Measurements from ENCODE around the gene DET1.
A peak's percentile ranks its signal among the peaks of the same experiment; 100 is the strongest.

DET1 gene

GRCh38 chr15:88579322-88579721 is 32.8 kb upstream of the DET1 start:
- Histone ChIP-seq H3K36me3 (ENCODE audit: control insufficient read depth in 2 of 2, insufficient read depth in 1 of 2, low read length in 2 of 2) (no peaks in the 10 kb centered on the region; a peak in 1 of 3 replicates), H3K27ac (ENCODE audit: extremely low read depth, low read depth, low read length) (no peak overlapping the region), H3K4me1 (ENCODE audit: control insufficient read depth, insufficient read depth, low read length) (peaks cover 3% of the 10 kb centered on the region; the same call in 1 of the 2 replicates), H3K4me3 (ENCODE audit: low read depth, low read length) (no peak overlapping the region), H3K9me3 (ENCODE audit: control insufficient read depth, insufficient read depth, low read depth, low read length) (no peaks in the 10 kb centered on the region)
- TF ChIP-seq ZNF629 (tag by site-specific recombination; IDR thresholded peaks at IDR 0.05) (peak; percentile 53), ZNF561 (tag by site-specific recombination; IDR thresholded peaks at IDR 0.05; ENCODE audit: borderline replicate concordance) (no peak), ATF2 (tag by site-specific recombination; IDR thresholded peaks at IDR 0.05; ENCODE audit: low read depth) (0 out of 2 replicates have a peak, but pooled peaks have one; percentile 12)
- ChIA-PET CTCF (interaction anchor here (0.6 to 0.8 kb wide), 2 partner anchors 36 to 478 kb away, joined by 5 to 6 read pairs; no protein-coding TSS in a partner anchor), POLR2A (no interaction called here)

- ChIA-PET CTCF (interaction anchor here (0.7 to 1.3 kb wide), 4 partner anchors 9 to 266 kb away, joined by 3 to 4 read pairs (median 4); no protein-coding TSS in a partner anchor), POLR2A (interaction anchor here (0.8 kb wide), 1 partner anchor 107 kb away, joined by 3 read pairs; the partner anchor contains the start of genes MRPL46 and MRPS11)
- H3K27ac ChIP-seq (ENCODE audit: extremely low read depth, low read depth, low read length), result no peak overlapping the region
- no peak overlapping the region for H3K4me3 ChIP-seq (ENCODE audit: low read depth, low read length)
- TF ChIP-seq ZNF18 (tag by site-specific recombination; IDR thresholded peaks at IDR 0.05) (0 out of 2 replicates have a peak, but pooled peaks have one; percentile 12), ZNF624 (tag by site-specific recombination; IDR thresholded peaks at IDR 0.05) (no peak), ZSCAN4 (tag by site-specific recombination; IDR thresholded peaks at IDR 0.05) (0 out of 2 replicates have a peak, but pooled peaks have one; percentile 27)
- no peaks in the 10 kb centered on the region for H3K36me3 ChIP-seq (ENCODE audit: control insufficient read depth in 2 of 2, insufficient read depth in 1 of 2, low read length in 2 of 2)
- H3K9me3 ChIP-seq (ENCODE audit: control insufficient read depth, insufficient read depth, low read depth, low read length), result no peaks in the 10 kb centered on the region
- peaks cover 10% of the 10 kb centered on the region for H3K4me1 ChIP-seq (ENCODE audit: control insufficient read depth, insufficient read depth, low read length)
These were observed 28.2 kb upstream of the DET1 start for GRCh38 chr15:88574655-88575054.

- ChIA-PET CTCF (interaction anchor here (0.6 to 1.3 kb wide), 4 partner anchors 9 to 267 kb away, joined by 3 to 4 read pairs (median 4); no protein-coding TSS in a partner anchor), POLR2A (interaction anchor here (0.8 kb wide), 1 partner anchor 107 kb away, joined by 3 read pairs; the partner anchor contains the start of genes MRPL46 and MRPS11)
- H3K4me1 ChIP-seq (ENCODE audit: control insufficient read depth, insufficient read depth, low read length), result peaks cover 10% of the 10 kb centered on the region
- no peaks in the 10 kb centered on the region for H3K36me3 ChIP-seq (ENCODE audit: control insufficient read depth in 2 of 2, insufficient read depth in 1 of 2, low read length in 2 of 2)
- no peak overlapping the region for H3K4me3 ChIP-seq (ENCODE audit: low read depth, low read length)
- no peak overlapping the region for H3K27ac ChIP-seq (ENCODE audit: extremely low read depth, low read depth, low read length)
- no peaks in the 10 kb centered on the region for H3K9me3 ChIP-seq (ENCODE audit: control insufficient read depth, insufficient read depth, low read depth, low read length)
- TF ChIP-seq ZNF362 (tag by site-specific recombination; IDR thresholded peaks at IDR 0.05), result no peak
- TF ChIP-seq ZNF280D (tag by site-specific recombination; IDR thresholded peaks at IDR 0.05), result no peak
- TF ChIP-seq ZNF146 (tag by site-specific recombination; IDR thresholded peaks at IDR 0.05), result no peak
- TF ChIP-seq PATZ1 (tag by site-specific recombination; IDR thresholded peaks at IDR 0.05), result no peak
- no peak for TF ChIP-seq SALL2 (tag by site-specific recombination; IDR thresholded peaks at IDR 0.05; ENCODE audit: borderline replicate concordance)
- TF ChIP-seq ZBTB21 (tag by site-specific recombination; IDR thresholded peaks at IDR 0.05), result no peak
- TF ChIP-seq ZNF112 (tag by site-specific recombination; IDR thresholded peaks at IDR 0.05), result no peak
- TF ChIP-seq ZNF513 (tag by site-specific recombination; IDR thresholded peaks at IDR 0.05), result no peak
- no peak for TF ChIP-seq ZBTB6 (tag by site-specific recombination; IDR thresholded peaks at IDR 0.05)
These were observed 27.6 kb upstream of the DET1 start for GRCh38 chr15:88574077-88574476.

All from HEK293 (cell line).